Urinary bladder (tissue), 4 donors: ENCODE results near the gene PIK3C2G. TPM values are rescaled to one million over a fixed set of nuclear protein-coding genes. Genes with fewer than 3 reads are reported as not detected.
"Not testable (repeated sequence)": the region's sequence is repeated elsewhere in the genome, so short reads cannot be mapped to it uniquely, and the experiment has no call there.

Experiments
- DNase-seq: peaks from one replicate; pipeline ENCODE4 v3.0.0-alpha.2; 2015; ENCODE audit errors: extremely low spot score
- H3K27ac ChIP-seq: one replicate; pipeline ENCODE4 v1.5.1; 2013; ENCODE audit warnings: low read depth, mild to moderate bottlenecking, moderate library complexity
- H3K36me3 ChIP-seq: one replicate; pipeline ENCODE4 v1.6.1; 2013; ENCODE audit warnings: mild to moderate bottlenecking, moderate library complexity; ENCODE audit not compliant: insufficient read depth
- H3K4me1 ChIP-seq: one replicate; pipeline ENCODE4 v1.6.1; 2013; ENCODE audit warnings: mild to moderate bottlenecking, moderate library complexity; ENCODE audit not compliant: insufficient read depth
- H3K4me3 ChIP-seq: one replicate; pipeline ENCODE4 v1.5.1; 2013; ENCODE audit warnings: low read depth, low read length
- WGBS: extraction: QIAGEN DNeasy Blood & Tissue Kit; methylation state at CpG from one replicate; pipeline ENCODE4 v1.1.7; 2013; 5-methylcytosine and 5-hydroxymethylcytosine counted together
- polyA plus RNA-seq: library from polyadenylated mRNA; stranded (reverse); fragments of 200-250 nt; gene quantifications from one replicate; pipeline ENCODE4 v1.2.3, GENCODE V29; 2013
- total RNA-seq: library from RNA; depleted of rRNA; stranded (reverse); fragments of >200 nt; gene quantifications from one replicate; pipeline ENCODE4 v1.2.3, GENCODE V29; 2014
- donor health status: healthy with polysubstance abuse.
- donor health status: healthy.

Gene PIK3C2G
- total and polyA plus RNA-seq, 2 donors: 0.03 to 1.2 TPM

DNA sequence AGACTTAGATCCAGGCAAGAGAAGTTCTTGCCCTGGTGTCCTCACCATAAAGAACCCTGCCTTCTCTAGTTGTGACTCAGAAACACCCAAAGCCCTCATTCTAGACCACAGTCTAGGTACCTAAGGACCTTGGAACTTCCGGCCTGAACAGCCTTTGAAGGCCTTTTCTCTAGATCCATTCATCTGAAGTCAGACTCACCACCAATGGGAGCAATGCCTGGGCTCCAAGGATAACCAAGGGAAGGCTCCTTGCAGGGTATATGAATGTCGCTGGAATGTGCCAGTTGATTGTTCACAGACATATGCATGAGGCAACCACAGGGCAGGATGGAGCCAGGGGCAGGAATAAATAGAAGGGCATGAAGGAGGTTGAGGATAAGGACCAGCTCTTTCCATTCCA, 390.2 kb downstream of the PIK3C2G start:
- no peaks in the 10 kb centered on the region for H3K4me1 ChIP-seq
- H3K36me3 ChIP-seq: no peaks in the 10 kb centered on the region
- 89% methylated on average over 2 of the region's 2 CpGs for WGBS
- no peak overlapping the region for H3K4me3 ChIP-seq
- no peak overlapping the region for H3K27ac ChIP-seq
- no peak for DNase-seq

- H3K27ac ChIP-seq: no peak overlapping the region
- H3K36me3 ChIP-seq: no peaks in the 10 kb centered on the region
- no peak overlapping the region for H3K4me3 ChIP-seq
- no peaks in the 10 kb centered on the region for H3K4me1 ChIP-seq
- no peak for DNase-seq
Observed at GRCh38 chr12:18652596-18652995, 391.3 kb downstream of the PIK3C2G start.

GRCh38 chr12:18653465-18653864, 392.1 kb downstream of the PIK3C2G start:
- DNase-seq: no peak
- Histone ChIP-seq H3K4me3 (no peak overlapping the region), H3K36me3 (no peaks in the 10 kb centered on the region), H3K27ac (no peak overlapping the region), H3K4me1 (no peaks in the 10 kb centered on the region)
- 60% methylated on average over 1 of the region's 1 CpG for WGBS

- Histone ChIP-seq H3K27ac (no peak overlapping the region), H3K36me3 (no peaks in the 10 kb centered on the region), H3K4me1 (no peaks in the 10 kb centered on the region), H3K4me3 (no peak overlapping the region)
- 84% methylated on average over 4 of the region's 4 CpGs for WGBS
- no peak for DNase-seq
Observed at GRCh38 chr12:18655351-18655750, 394.0 kb downstream of the PIK3C2G start.

GRCh38 chr12:18658179-18658578, 396.9 kb downstream of the PIK3C2G start:
- no peak overlapping the region for H3K27ac ChIP-seq
- H3K4me1 ChIP-seq: no peaks in the 10 kb centered on the region
- WGBS: 38% methylated on average over 2 of the region's 2 CpGs
- no peaks in the 10 kb centered on the region for H3K36me3 ChIP-seq
- no peak for DNase-seq
- no peak overlapping the region for H3K4me3 ChIP-seq

- no peaks in the 10 kb centered on the region for H3K36me3 ChIP-seq
- DNase-seq: no peak
- no peak overlapping the region for H3K4me3 ChIP-seq
- no peak overlapping the region for H3K27ac ChIP-seq
- H3K4me1 ChIP-seq: no peaks in the 10 kb centered on the region
Observed at GRCh38 chr12:18658829-18659228, 397.5 kb downstream of the PIK3C2G start.

DNA sequence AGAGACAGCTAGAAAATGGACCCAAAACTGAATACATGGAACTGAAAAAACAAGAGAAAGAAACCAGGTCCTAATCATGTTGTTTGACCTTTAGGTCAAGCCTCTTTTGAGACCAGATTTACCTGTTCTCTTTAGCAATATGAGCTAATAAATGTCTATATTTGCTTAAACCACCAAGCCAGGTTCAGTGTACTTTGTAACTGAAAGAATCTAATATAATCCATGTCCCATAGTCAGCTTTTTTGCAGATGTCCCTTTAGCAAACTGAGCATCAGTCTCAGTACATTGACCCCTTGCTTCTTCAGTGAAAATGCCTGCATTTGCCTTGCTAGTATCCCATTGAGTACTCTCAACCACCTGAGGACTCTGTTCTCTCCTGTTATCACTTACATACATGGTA, 414.8 kb downstream of the PIK3C2G start:
- DNase-seq: no peak
- no peaks in the 10 kb centered on the region for H3K4me1 ChIP-seq
- H3K4me3 ChIP-seq: no peak overlapping the region
- H3K27ac ChIP-seq: no peak overlapping the region
- H3K36me3 ChIP-seq: no peaks in the 10 kb centered on the region

DNA sequence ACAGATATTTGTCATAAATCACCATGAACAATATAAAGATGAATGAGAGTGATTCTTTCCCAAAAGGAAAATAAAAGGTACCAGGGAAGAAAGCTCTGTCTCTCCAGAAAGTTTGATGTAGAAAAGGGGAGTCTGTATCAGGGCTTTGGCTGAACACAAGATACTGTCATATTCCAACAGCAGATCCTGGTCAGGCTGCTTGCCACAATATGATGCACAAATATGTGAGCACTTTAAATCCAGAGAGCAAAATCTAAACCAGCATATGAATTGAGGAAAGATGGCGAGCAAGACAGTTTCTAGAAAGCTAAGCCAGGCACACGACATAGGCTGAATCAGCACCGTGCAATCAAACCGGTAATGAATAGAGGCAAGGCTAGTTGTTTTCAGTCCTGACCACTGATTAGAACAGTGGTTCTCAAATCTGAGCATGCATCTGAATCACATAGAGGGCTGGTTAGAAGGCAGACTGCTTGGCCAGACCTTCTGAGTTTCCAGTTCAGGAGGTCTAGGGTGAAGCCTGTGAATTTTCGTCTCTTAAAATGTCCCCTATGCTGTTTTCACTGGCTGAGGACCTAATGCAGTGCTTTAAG, 415.8 kb downstream of the PIK3C2G start:
- no peak overlapping the region for H3K4me3 ChIP-seq
- no peaks in the 10 kb centered on the region for H3K4me1 ChIP-seq
- H3K27ac ChIP-seq: no peak overlapping the region
- H3K36me3 ChIP-seq: no peaks in the 10 kb centered on the region
- DNase-seq: no peak
- WGBS: 53% methylated on average over 5 of the region's 5 CpGs

- 74% methylated on average over 3 of the region's 3 CpGs for WGBS
Observed at GRCh38 chr12:18681818-18682217, 420.5 kb downstream of the PIK3C2G start.

GRCh38 chr12:18683327-18684013, 422.2 kb downstream of the PIK3C2G start:
- no peaks in the 10 kb centered on the region for H3K36me3 ChIP-seq
- no peak overlapping the region for H3K27ac ChIP-seq
- H3K4me1 ChIP-seq: no peaks in the 10 kb centered on the region
- DNase-seq: no peak
- no peak overlapping the region for H3K4me3 ChIP-seq
- WGBS: 90% methylated on average over 2 of the region's 2 CpGs

More at GRCh38 chr12:18681818-18682217, 420.5 kb downstream of the PIK3C2G start:
- no peak for DNase-seq
- H3K4me1 ChIP-seq: no peaks in the 10 kb centered on the region
- no peak overlapping the region for H3K4me3 ChIP-seq
- no peak overlapping the region for H3K27ac ChIP-seq
- H3K36me3 ChIP-seq: no peaks in the 10 kb centered on the region

GRCh38 chr12:18684430-18684829, 423.1 kb downstream of the PIK3C2G start:
- H3K4me1 ChIP-seq: no peaks in the 10 kb centered on the region
- H3K36me3 ChIP-seq: no peaks in the 10 kb centered on the region
- 55% methylated on average over 1 of the region's 1 CpG for WGBS
- H3K4me3 ChIP-seq: no peak overlapping the region
- H3K27ac ChIP-seq: no peak overlapping the region
- DNase-seq: no peak

DNA sequence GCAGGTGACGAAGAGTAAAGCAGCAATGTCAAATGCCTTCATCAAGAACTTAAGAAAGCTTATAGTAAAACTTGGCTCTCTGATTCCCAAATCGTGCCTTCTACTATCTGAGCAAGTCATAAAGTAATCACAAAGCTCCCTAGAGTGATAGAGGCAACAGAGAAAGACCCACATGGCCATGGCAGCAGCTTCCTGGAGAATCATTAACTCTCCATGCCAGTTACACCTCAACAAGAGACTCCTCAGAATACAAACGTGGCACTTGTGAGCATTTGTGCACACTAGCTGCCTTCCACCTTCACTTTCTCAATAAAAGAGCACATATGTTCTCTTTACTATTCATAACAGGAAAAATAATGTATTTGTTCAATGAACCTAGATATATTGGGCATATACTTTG, 428.5 kb downstream of the PIK3C2G start:
- H3K4me1 ChIP-seq: no peaks in the 10 kb centered on the region
- H3K36me3 ChIP-seq: no peaks in the 10 kb centered on the region
- no peak overlapping the region for H3K4me3 ChIP-seq
- DNase-seq: no peak
- 74% methylated on average over 3 of the region's 3 CpGs for WGBS
- H3K27ac ChIP-seq: no peak overlapping the region

GRCh38 chr12:18690653-18691052, 429.3 kb downstream of the PIK3C2G start:
- Histone ChIP-seq H3K4me1 (no peaks in the 10 kb centered on the region), H3K27ac (no peak overlapping the region), H3K36me3 (no peaks in the 10 kb centered on the region), H3K4me3 (no peak overlapping the region)
- DNase-seq: no peak
- 93% methylated on average over 4 of the region's 4 CpGs for WGBS

DNA sequence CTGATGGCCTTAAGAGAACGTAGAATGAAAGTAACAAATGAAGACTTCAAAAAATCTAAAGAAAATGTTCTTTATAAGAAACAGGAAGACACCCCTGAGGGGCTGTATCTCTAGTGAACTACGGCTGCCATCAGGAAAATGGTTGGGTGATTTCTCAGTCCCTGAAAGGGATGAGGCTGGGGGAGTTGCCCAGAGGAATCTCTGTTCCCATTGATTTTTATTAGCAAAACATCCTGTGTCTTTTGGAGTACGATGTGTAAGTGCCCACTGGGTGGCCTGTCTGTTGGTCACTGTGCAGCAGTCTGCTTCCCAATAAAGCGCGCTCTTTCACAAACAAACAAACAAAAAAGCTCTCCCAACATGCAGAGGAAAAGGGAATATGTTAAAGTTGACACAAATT, 432.7 kb downstream of the PIK3C2G start:
- not testable (repeated sequence) for DNase-seq, H3K27ac ChIP-seq, H3K4me1 ChIP-seq, H3K36me3 ChIP-seq, H3K4me3 ChIP-seq
- 85% methylated on average over 5 of the region's 5 CpGs for WGBS
